C4-2B (cell line): Measurements from ENCODE around the gene TRAF1.

Source experiments
- ZFX ChIP-seq: fragments of 450-650 bp; IDR thresholded peaks from 2 replicates; pipeline ENCODE4 v1.6.1; 2017
- TF ChIP-seq, protein P1 (sequence below): fragments of 450-650 bp; conservative IDR thresholded peaks from 2 replicates; pipeline ENCODE4 v1.5.1; 2017; ENCODE audit warnings: mild to moderate bottlenecking

DNA sequence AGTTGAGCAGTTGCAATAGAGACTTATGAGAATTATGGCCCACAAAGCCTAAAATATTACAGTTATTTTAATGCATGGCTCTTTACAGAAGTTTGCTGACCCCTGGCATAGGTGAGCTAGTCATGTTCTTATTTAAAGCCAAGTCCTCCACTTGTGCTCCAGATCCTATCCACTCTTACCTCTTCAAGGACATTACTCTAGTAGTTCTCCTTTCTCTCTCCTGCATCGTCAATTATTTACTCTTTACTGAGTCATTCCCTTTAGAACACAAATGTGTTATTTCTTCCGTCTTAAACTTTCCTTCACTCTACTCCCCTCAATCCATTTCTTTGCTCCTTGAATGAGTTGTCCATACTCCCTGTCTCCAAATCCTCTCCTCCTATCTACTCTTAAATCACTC, 20.6 kb upstream of the TRAF1 start:
- TF ChIP-seq, protein P1, sequence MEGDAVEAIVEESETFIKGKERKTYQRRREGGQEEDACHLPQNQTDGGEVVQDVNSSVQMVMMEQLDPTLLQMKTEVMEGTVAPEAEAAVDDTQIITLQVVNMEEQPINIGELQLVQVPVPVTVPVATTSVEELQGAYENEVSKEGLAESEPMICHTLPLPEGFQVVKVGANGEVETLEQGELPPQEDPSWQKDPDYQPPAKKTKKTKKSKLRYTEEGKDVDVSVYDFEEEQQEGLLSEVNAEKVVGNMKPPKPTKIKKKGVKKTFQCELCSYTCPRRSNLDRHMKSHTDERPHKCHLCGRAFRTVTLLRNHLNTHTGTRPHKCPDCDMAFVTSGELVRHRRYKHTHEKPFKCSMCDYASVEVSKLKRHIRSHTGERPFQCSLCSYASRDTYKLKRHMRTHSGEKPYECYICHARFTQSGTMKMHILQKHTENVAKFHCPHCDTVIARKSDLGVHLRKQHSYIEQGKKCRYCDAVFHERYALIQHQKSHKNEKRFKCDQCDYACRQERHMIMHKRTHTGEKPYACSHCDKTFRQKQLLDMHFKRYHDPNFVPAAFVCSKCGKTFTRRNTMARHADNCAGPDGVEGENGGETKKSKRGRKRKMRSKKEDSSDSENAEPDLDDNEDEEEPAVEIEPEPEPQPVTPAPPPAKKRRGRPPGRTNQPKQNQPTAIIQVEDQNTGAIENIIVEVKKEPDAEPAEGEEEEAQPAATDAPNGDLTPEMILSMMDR, result no peak
- TF ChIP-seq ZFX, result no peak
